ENCODE measurements around the gene NSUN5. TPM values are rescaled to one million over a fixed set of nuclear protein-coding genes. Genes with fewer than 3 reads are reported as not detected.

The NSUN5 gene
- total and polyA plus RNA-seq, 2 experiments from 2014 or later: 65.6 to 73.4 TPM

- no peaks in the 10 kb centered on the region for H4K20me1 ChIP-seq (replicated peaks; ENCODE audit: insufficient read depth)
- no peak overlapping the region for H3K27ac ChIP-seq (ENCODE audit: low read depth)
- H3F3A ChIP-seq (replicated peaks; ENCODE audit: low read depth): no peaks in the 10 kb centered on the region
- H2AFZ ChIP-seq: no peak overlapping the region
- H3K79me2 ChIP-seq (replicated peaks; ENCODE audit: insufficient read depth): no peaks in the 10 kb centered on the region
- H3K4me3 Mint-ChIP-seq: no peak overlapping the region
- no peak for ATAC-seq
- H3K4me3 ChIP-seq: no peak overlapping the region
- no peaks in the 10 kb centered on the region for H3K27me3 ChIP-seq (ENCODE audit: insufficient read depth)
- no peak overlapping the region for H3K27ac Mint-ChIP-seq
- no peaks in the 10 kb centered on the region for H3K9me2 ChIP-seq (ENCODE audit: insufficient read depth)
- DNase-seq (ENCODE audit: low spot score): no peak
- TF ChIP-seq ZNF114 (CRISPR knock-in tag; IDR thresholded peaks at IDR 0.05): no peak
- no peak for TF ChIP-seq JUNB (IDR thresholded peaks at IDR 0.05; ENCODE audit: unreplicated experiment)
- TF ChIP-seq ZNF331 (CRISPR knock-in tag; IDR thresholded peaks at IDR 0.05; ENCODE audit: low read depth): no peak
- TF ChIP-seq EZH2phosphoT487 (IDR thresholded peaks at IDR 0.05; ENCODE audit: unreplicated experiment): no peak
- TF ChIP-seq, protein P1, sequence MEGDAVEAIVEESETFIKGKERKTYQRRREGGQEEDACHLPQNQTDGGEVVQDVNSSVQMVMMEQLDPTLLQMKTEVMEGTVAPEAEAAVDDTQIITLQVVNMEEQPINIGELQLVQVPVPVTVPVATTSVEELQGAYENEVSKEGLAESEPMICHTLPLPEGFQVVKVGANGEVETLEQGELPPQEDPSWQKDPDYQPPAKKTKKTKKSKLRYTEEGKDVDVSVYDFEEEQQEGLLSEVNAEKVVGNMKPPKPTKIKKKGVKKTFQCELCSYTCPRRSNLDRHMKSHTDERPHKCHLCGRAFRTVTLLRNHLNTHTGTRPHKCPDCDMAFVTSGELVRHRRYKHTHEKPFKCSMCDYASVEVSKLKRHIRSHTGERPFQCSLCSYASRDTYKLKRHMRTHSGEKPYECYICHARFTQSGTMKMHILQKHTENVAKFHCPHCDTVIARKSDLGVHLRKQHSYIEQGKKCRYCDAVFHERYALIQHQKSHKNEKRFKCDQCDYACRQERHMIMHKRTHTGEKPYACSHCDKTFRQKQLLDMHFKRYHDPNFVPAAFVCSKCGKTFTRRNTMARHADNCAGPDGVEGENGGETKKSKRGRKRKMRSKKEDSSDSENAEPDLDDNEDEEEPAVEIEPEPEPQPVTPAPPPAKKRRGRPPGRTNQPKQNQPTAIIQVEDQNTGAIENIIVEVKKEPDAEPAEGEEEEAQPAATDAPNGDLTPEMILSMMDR (conservative IDR thresholded peaks at IDR 0.05; ENCODE audit: low read depth in 2 of 2): no peak
- no peak for TF ChIP-seq REST (IDR thresholded peaks at IDR 0.05; ENCODE audit: unreplicated experiment)
- no peak for TF ChIP-seq STAT1 (IDR thresholded peaks at IDR 0.05; ENCODE audit: unreplicated experiment)
- H3K9me3 Mint-ChIP-seq: no peaks in the 10 kb centered on the region
- no peaks in the 10 kb centered on the region for H3K4me1 ChIP-seq (ENCODE audit: insufficient read depth)
- H3K36me3 ChIP-seq (ENCODE audit: insufficient read depth): no peaks in the 10 kb centered on the region
- no peaks in the 10 kb centered on the region for H3K36me3 Mint-ChIP-seq (ENCODE audit: low read depth)
- H3K27me3 Mint-ChIP-seq (ENCODE audit: insufficient read depth, low read depth, poor library complexity): no peaks in the 10 kb centered on the region
- peaks cover under 1% of the 10 kb centered on the region; the same call in 2 of the 3 replicates for H3K4me1 Mint-ChIP-seq
- no peak overlapping the region for H3K4me2 ChIP-seq
Observed at GRCh38 chr7:73316521-73316920, 7.9 kb upstream of the NSUN5 start.

GRCh38 chr7:73314271-73314670, 5.6 kb upstream of the NSUN5 start:
- H3K27me3 Mint-ChIP-seq (ENCODE audit: insufficient read depth, low read depth, poor library complexity): peaks cover 7% of the 10 kb centered on the region
- no peaks in the 10 kb centered on the region; the same call in 2 of the 3 replicates for H3K4me1 Mint-ChIP-seq
- H3K4me1 ChIP-seq (ENCODE audit: insufficient read depth): no peaks in the 10 kb centered on the region
- 0 out of 2 replicates have a peak, but pooled peaks cover under 1% of the 10 kb centered on the region for H3K9me2 ChIP-seq (ENCODE audit: insufficient read depth)
- no peak overlapping the region for H2AFZ ChIP-seq
- H3K4me3 Mint-ChIP-seq: no peak overlapping the region
- no peaks in the 10 kb centered on the region for H3F3A ChIP-seq (replicated peaks; ENCODE audit: low read depth)
- H3K27ac ChIP-seq (ENCODE audit: low read depth): no peak overlapping the region
- no peak overlapping the region for H3K27ac Mint-ChIP-seq
- no peaks in the 10 kb centered on the region for H3K36me3 Mint-ChIP-seq (ENCODE audit: low read depth)
- no peaks in the 10 kb centered on the region for H3K27me3 ChIP-seq (ENCODE audit: insufficient read depth)
- no peak overlapping the region for H3K4me3 ChIP-seq
- H3K4me2 ChIP-seq: no peak overlapping the region
- no peak for DNase-seq (ENCODE audit: low spot score)
- no peaks in the 10 kb centered on the region for H3K79me2 ChIP-seq (replicated peaks; ENCODE audit: insufficient read depth)
- no peaks in the 10 kb centered on the region for H4K20me1 ChIP-seq (replicated peaks; ENCODE audit: insufficient read depth)
- no peaks in the 10 kb centered on the region for H3K36me3 ChIP-seq (ENCODE audit: insufficient read depth)
- H3K9me3 Mint-ChIP-seq: no peaks in the 10 kb centered on the region; the same call in 2 of the 3 replicates
- ATAC-seq: no peak
- TF ChIP-seq ZNF114 (CRISPR knock-in tag; IDR thresholded peaks at IDR 0.05) (no peak), EZH2 (IDR thresholded peaks at IDR 0.05; ENCODE audit: low read depth, unreplicated experiment) (no peak), JUNB (IDR thresholded peaks at IDR 0.05; ENCODE audit: unreplicated experiment) (no peak), STAT1 (IDR thresholded peaks at IDR 0.05; ENCODE audit: unreplicated experiment) (no peak), REST (IDR thresholded peaks at IDR 0.05; ENCODE audit: unreplicated experiment) (no peak), EZH2phosphoT487 (IDR thresholded peaks at IDR 0.05; ENCODE audit: unreplicated experiment) (no peak), CREB1 (CRISPR knock-in tag; IDR thresholded peaks at IDR 0.05; ENCODE audit: low read depth) (no peak)
- TF ChIP-seq, protein P1 (conservative IDR thresholded peaks at IDR 0.05; ENCODE audit: low read depth in 2 of 2): no peak

Data from GM23338 (cell line).